B cell (primary cell): ENCODE measurements around the gene ABR. TPM values are rescaled to one million over a fixed set of nuclear protein-coding genes. Genes with fewer than 3 reads are reported as not detected.

Source experiments
- ATAC-seq: fragments of 200-7000 bp; cut with Tn5 transposase; one replicate; pipeline ENCODE4 v1.10.0; 2021; ENCODE audit warnings: low read depth, mild to moderate bottlenecking, moderate number of reproducible peaks, moderate library complexity
- CTCF ChIA-PET: fragments of 350-600 bp; sonication (Branson Sonifier 250); formaldehyde crosslinking; loops from one replicate; lab custom pipeline; 2021; ENCODE audit warnings: antibody characterized with exemption, inconsistent platforms; lab: Charles Lee
- POLR2A ChIA-PET: fragments of 350-600 bp; sonication (Branson Sonifier 250); formaldehyde crosslinking; loops from one replicate; lab custom pipeline; 2021; ENCODE audit warnings: antibody characterized with exemption; lab: Charles Lee
- DNase-seq: peaks from one replicate; pipeline ENCODE4 v3.0.0; 2013
- H2AFZ ChIP-seq: 2 replicates; pipeline ENCODE4 v1.6.1; 2012; ENCODE audit warnings: mild to moderate bottlenecking, low read depth, low read length; ENCODE audit not compliant: insufficient read depth, poor library complexity, severe bottlenecking
- H3K27ac ChIP-seq, 2 donors: 1 replicate in 1 of 2; 2 replicates in 1 of 2; pipeline ENCODE4 v1.5.1; 2012 to 2013; ENCODE audit warnings: low read length in 2 of 2, mild to moderate bottlenecking in 2 of 2, moderate library complexity in 1 of 2
- H3K27me3 ChIP-seq, 4 experiments: fragments of 200-600 bp in 1 of 4; sonication (generic) in 1 of 4; replicated peaks in 1 of 4; 1 replicate in 2 of 4; 2 replicates in 2 of 4; pipeline versions ENCODE4 v1.6.1 to v1.7.0; 2013 to 2016; ENCODE audit warnings: low read length in 3 of 4, mild to moderate bottlenecking in 2 of 4, mixed read lengths in 1 of 4, moderate library complexity in 1 of 4; ENCODE audit not compliant: insufficient read depth in 4 of 4, control insufficient read depth in 3 of 4; ENCODE audit errors: control extremely low read depth in 1 of 4
- H3K36me3 ChIP-seq, 2 experiments: replicated peaks in 1 of 2; 1 replicate in 1 of 2; 2 replicates in 1 of 2; pipeline versions ENCODE4 v1.6.1 to v1.7.1; 2013; ENCODE audit warnings: low read length in 1 of 2; ENCODE audit not compliant: insufficient read depth in 2 of 2, control insufficient read depth in 1 of 2; ENCODE audit errors: control extremely low read depth in 1 of 2, extremely low read depth in 1 of 2
- H3K4me1 ChIP-seq, 2 donors: fragments of 200-600 bp in 1 of 2; sonication (generic) in 1 of 2; 1 replicate in 1 of 2; 2 replicates in 1 of 2; pipeline versions ENCODE4 v1.5.1 to v1.6.1; 2013 to 2017; ENCODE audit warnings: low read length in 2 of 2; ENCODE audit not compliant: control insufficient read depth in 2 of 2, insufficient read depth in 2 of 2
- H3K4me2 ChIP-seq: replicated peaks from 2 replicates; pipeline ENCODE3; 2012; ENCODE audit warnings: mild to moderate bottlenecking, low read depth, low read length; ENCODE audit not compliant: poor library complexity, severe bottlenecking
- H3K4me3 ChIP-seq, 5 experiments: fragments of 200-600 bp in 1 of 5; sonication (generic) in 1 of 5; 1 replicate in 3 of 5; 2 replicates in 2 of 5; pipeline versions ENCODE4 v1.5.1 to v1.7.0; 2011 to 2016; ENCODE audit warnings: low read length in 4 of 5, mild to moderate bottlenecking in 4 of 5, low read depth in 2 of 5, control low read depth in 1 of 5, moderate library complexity in 1 of 5; ENCODE audit not compliant: insufficient read depth in 1 of 5; ENCODE audit errors: control extremely low read depth in 1 of 5, extremely low read depth in 1 of 5
- H3K79me2 ChIP-seq: fragments of 200-600 bp; sonication (generic); one replicate; pipeline ENCODE4 v1.6.0; 2016; ENCODE audit warnings: low read length; ENCODE audit not compliant: control insufficient read depth, insufficient read depth
- H3K9ac ChIP-seq: fragments of 200-600 bp; sonication (generic); 2 replicates; pipeline ENCODE4 v1.6.1; 2017; ENCODE audit warnings: mild to moderate bottlenecking, low read length, moderate library complexity
- H3K9me3 ChIP-seq, 3 donors: one replicate each; pipeline versions ENCODE4 v1.6.1 to v1.7.1; 2013; ENCODE audit warnings: low read length in 2 of 3; ENCODE audit not compliant: control insufficient read depth in 2 of 3, insufficient read depth in 1 of 3; ENCODE audit errors: control extremely low read depth in 1 of 3
- H4K20me1 ChIP-seq: 2 replicates; pipeline ENCODE4 v1.6.0; 2012; ENCODE audit warnings: mild to moderate bottlenecking, low read length; ENCODE audit not compliant: insufficient read depth, control insufficient read depth, poor library complexity, severe bottlenecking
- H3K27ac Mint-ChIP-seq: one replicate; pipeline ENCODE4 v1.8.0; 2021; ENCODE audit warnings: mixed read lengths
- H3K27me3 Mint-ChIP-seq: one replicate; pipeline ENCODE4 v1.8.0; 2021; ENCODE audit warnings: mixed read lengths
- H3K4me1 Mint-ChIP-seq: one replicate; pipeline ENCODE4 v1.8.0; 2021; ENCODE audit warnings: mixed read lengths
- H3K4me3 Mint-ChIP-seq: one replicate; pipeline ENCODE4 v1.8.0; 2021; ENCODE audit warnings: mixed read lengths
- H3K9me3 Mint-ChIP-seq: one replicate; pipeline ENCODE4 v1.8.0; 2022; ENCODE audit warnings: mixed read lengths; ENCODE audit not compliant: insufficient read depth
- EZH2 ChIP-seq: IDR thresholded peaks from 2 replicates; pipeline ENCODE4 v1.6.1; 2012; ENCODE audit warnings: borderline replicate concordance, low read depth, mild to moderate bottlenecking, moderate library complexity, low read length; ENCODE audit not compliant: insufficient read depth, poor library complexity, severe bottlenecking
- WGBS: methylation state at CpG from one replicate; pipeline ENCODE4 v1.1.5; 2013; ENCODE audit warnings: missing lambda C conversion rate; ENCODE audit not compliant: insufficient coverage; 5-methylcytosine and 5-hydroxymethylcytosine counted together
- intact Hi-C: fragments of 100-400 bp; cut with micrococcal nuclease; formaldehyde crosslinking; loops from one replicate; pipeline ENCODE4 v1.10.0; 2022
- polyA plus RNA-seq: library from polyadenylated mRNA; depleted of rRNA; stranded (reverse); fragments of >200 nt; gene quantifications from 2 replicates; pipeline ENCODE4 v1.2.3, GENCODE V29; 2012
- total RNA-seq, 2 donors: library from RNA; stranded (reverse); fragments of 120-200 nt in 1 of 2; gene quantifications; 1 replicate in 1 of 2; 2 replicates in 1 of 2; pipeline versions ENCODE4 v1.2.3 to v1.2.4, GENCODE V29; 2013 to 2022
- TF ChIP-seq, protein P1 (sequence below): fragments of 200-600 bp; IDR thresholded peaks from one replicate; pipeline ENCODE4 v1.8.0; 2022; ENCODE audit warnings: antibody characterized with exemption, mild to moderate bottlenecking

The ABR gene
- total and polyA plus RNA-seq, 2 donors (not counting 1 experiment from before 2014, with no cell fraction given): 79.8 to 262 TPM

DNA sequence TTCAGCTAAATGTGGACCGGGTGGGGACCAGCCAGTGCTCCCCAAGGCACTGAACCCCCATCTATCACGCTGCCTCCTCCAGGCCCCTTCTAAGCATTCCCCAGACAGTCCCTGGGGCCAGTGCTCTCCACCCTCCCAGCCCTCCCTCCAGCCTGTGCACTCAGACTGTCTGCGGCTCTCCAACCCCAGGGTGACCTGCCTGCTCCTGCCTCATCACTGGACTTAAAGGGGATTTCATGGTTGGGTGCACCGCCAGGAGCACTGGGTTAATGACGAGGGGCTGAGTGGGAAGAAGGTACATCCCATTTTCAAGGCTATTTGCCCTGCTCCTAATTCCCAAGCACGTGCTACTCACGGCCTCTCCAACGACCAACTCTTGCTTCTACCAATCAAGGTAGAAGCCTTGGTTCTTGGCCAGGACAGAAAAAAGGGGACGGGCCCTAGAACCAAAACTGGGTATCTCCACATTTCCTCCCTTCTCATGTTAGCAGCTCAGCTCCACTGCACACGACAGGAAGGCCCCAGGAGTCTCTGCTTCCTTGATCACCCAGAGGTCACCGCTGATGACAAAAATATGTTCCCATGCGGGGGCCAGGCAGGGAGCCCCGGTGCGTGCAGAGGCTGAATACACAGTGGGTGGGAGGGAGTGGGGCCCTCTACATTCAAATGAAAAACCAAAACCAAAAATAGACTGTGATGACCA, 3.5 kb upstream of the ABR start:
- H3K27me3 Mint-ChIP-seq: no peaks in the 10 kb centered on the region
- ATAC-seq: peak; percentile 4
- H3K27ac ChIP-seq: peak overlapping the region in 1 of 2 donors; percentile 6
- H3K36me3 ChIP-seq: no peaks in the 10 kb centered on the region
- TF ChIP-seq, protein P1, sequence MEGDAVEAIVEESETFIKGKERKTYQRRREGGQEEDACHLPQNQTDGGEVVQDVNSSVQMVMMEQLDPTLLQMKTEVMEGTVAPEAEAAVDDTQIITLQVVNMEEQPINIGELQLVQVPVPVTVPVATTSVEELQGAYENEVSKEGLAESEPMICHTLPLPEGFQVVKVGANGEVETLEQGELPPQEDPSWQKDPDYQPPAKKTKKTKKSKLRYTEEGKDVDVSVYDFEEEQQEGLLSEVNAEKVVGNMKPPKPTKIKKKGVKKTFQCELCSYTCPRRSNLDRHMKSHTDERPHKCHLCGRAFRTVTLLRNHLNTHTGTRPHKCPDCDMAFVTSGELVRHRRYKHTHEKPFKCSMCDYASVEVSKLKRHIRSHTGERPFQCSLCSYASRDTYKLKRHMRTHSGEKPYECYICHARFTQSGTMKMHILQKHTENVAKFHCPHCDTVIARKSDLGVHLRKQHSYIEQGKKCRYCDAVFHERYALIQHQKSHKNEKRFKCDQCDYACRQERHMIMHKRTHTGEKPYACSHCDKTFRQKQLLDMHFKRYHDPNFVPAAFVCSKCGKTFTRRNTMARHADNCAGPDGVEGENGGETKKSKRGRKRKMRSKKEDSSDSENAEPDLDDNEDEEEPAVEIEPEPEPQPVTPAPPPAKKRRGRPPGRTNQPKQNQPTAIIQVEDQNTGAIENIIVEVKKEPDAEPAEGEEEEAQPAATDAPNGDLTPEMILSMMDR: no peak
- no peak for TF ChIP-seq EZH2
- peaks cover 64% of the 10 kb centered on the region for H3K4me1 Mint-ChIP-seq
- H3K9me3 ChIP-seq: peaks cover 0 to 11% (median 0%) of the 10 kb centered on the region in 3 donors
- intact Hi-C loops: no loop called here
- peak overlapping the region; percentile 87 for H3K4me3 Mint-ChIP-seq
- no peak overlapping the region for H2AFZ ChIP-seq
- peak overlapping the region; percentile 12 for H3K9ac ChIP-seq
- H3K4me1 ChIP-seq: peaks cover 71 to 75% of the 10 kb centered on the region in 2 donors
- peak overlapping the region; percentile 71 for H3K4me2 ChIP-seq
- peaks cover 92% of the 10 kb centered on the region for H4K20me1 ChIP-seq
- H3K9me3 Mint-ChIP-seq: no peaks in the 10 kb centered on the region
- peak overlapping the region; percentile 78 for H3K27ac Mint-ChIP-seq
- peaks cover 0 to 24% (median 10%) of the 10 kb centered on the region in 4 experiments for H3K27me3 ChIP-seq
- H3K79me2 ChIP-seq: peaks cover 82% of the 10 kb centered on the region
- CTCF ChIA-PET: interaction anchor here (0.8 to 11.2 kb wide), 6 partner anchors 10 to 61 kb away, joined by 3 to 138 read pairs (median 12); no protein-coding TSS in a partner anchor
- peak overlapping the region in 1 of 5 experiments; percentile 30 for H3K4me3 ChIP-seq
- peak; percentile 74 for DNase-seq
- WGBS: 11% methylated on average over 9 of the region's 14 CpGs
- POLR2A ChIA-PET: interaction anchor here (0.6 to 0.9 kb wide), 4 partner anchors 9 to 17 kb away, joined by 3 to 4 read pairs (median 3); no protein-coding TSS in a partner anchor

DNA sequence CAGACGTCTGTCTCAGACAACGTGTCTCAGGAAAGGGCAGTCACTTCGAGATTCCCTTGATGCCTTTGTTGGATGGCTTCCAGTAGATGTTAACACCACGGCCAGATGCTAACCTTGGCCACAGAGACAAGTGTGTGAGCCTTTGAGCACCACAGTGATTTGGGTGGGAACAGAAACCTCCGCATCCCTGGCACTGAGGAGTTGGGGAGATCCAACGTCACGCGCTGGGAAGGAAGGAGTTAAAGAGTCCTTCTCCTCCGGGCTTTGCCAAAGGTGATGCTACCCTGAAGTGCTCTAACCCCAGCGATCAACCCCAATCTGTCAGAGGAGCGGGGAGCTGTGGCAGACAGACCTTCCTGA, 3.0 kb upstream of the ABR start:
- TF ChIP-seq, protein P1: no peak
- no peak for TF ChIP-seq EZH2
- H3K4me1 ChIP-seq: peaks cover 70 to 71% of the 10 kb centered on the region in 2 donors
- ATAC-seq (no peak), DNase-seq (no peak)
- H3K36me3 ChIP-seq: no peaks in the 10 kb centered on the region
- Mint-ChIP-seq H3K4me1 (peaks cover 63% of the 10 kb centered on the region), H3K27me3 (no peaks in the 10 kb centered on the region), H3K4me3 (peak overlapping the region; percentile 87), H3K27ac (no peak overlapping the region), H3K9me3 (no peaks in the 10 kb centered on the region)
- peaks cover 83% of the 10 kb centered on the region for H3K79me2 ChIP-seq
- 55% methylated on average over 11 of the region's 11 CpGs for WGBS
- peaks cover 92% of the 10 kb centered on the region for H4K20me1 ChIP-seq
- peak overlapping the region; percentile 71 for H3K4me2 ChIP-seq
- H3K27ac ChIP-seq: no peak overlapping the region
- no peak overlapping the region for H3K4me3 ChIP-seq
- intact Hi-C loops: no loop called here
- peaks cover 0 to 24% (median 10%) of the 10 kb centered on the region in 4 experiments for H3K27me3 ChIP-seq
- ChIA-PET CTCF (interaction anchor here (2.7 to 11.2 kb wide), 3 partner anchors 15 to 60 kb away, joined by 12 to 138 read pairs (median 16); no protein-coding TSS in a partner anchor), POLR2A (interaction anchor here (0.6 to 0.9 kb wide), 3 partner anchors 10 to 15 kb away, joined by 3 read pairs; no protein-coding TSS in a partner anchor)
- H3K9ac ChIP-seq: peak overlapping the region; percentile 1
- peaks cover 0 to 11% (median 0%) of the 10 kb centered on the region in 3 donors for H3K9me3 ChIP-seq
- no peak overlapping the region for H2AFZ ChIP-seq
